ENCODE measurements around the gene DCUN1D3.

Gene DCUN1D3

DNA sequence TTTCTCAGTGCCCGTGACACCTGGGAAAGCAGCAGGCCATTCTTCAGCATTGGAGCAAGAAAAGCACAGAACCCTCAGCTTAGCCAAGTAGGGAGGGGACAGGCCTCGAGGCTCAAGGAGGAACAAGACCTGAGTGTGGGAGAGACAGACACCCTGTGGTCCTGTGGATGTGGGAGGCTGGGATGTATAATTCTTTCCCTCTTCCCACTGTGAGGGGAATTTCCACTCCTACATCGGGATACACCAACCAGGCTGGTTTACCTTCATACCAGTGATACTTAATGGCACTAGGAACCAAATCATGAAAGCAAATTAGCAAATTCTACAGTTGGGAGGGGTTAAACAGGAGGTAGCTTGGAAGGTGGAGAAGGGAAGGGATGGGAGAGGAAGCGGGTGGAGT is 42.1 kb upstream of the DCUN1D3 start:
- no peak overlapping the region for H3K27ac ChIP-seq
- ChIA-PET POLR2A (ENCODE audit: low non-redundant PET) (no interaction called here), CTCF (interaction anchor here (0.6 kb wide), 1 partner anchor 15 kb away, joined by 4 read pairs; no protein-coding TSS in a partner anchor)
- DNase-seq (ENCODE audit: low spot score), result no peak
- TF ChIP-seq, protein P1, sequence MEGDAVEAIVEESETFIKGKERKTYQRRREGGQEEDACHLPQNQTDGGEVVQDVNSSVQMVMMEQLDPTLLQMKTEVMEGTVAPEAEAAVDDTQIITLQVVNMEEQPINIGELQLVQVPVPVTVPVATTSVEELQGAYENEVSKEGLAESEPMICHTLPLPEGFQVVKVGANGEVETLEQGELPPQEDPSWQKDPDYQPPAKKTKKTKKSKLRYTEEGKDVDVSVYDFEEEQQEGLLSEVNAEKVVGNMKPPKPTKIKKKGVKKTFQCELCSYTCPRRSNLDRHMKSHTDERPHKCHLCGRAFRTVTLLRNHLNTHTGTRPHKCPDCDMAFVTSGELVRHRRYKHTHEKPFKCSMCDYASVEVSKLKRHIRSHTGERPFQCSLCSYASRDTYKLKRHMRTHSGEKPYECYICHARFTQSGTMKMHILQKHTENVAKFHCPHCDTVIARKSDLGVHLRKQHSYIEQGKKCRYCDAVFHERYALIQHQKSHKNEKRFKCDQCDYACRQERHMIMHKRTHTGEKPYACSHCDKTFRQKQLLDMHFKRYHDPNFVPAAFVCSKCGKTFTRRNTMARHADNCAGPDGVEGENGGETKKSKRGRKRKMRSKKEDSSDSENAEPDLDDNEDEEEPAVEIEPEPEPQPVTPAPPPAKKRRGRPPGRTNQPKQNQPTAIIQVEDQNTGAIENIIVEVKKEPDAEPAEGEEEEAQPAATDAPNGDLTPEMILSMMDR (conservative IDR thresholded peaks at IDR 0.05; ENCODE audit: low read depth), result no peak

DNA sequence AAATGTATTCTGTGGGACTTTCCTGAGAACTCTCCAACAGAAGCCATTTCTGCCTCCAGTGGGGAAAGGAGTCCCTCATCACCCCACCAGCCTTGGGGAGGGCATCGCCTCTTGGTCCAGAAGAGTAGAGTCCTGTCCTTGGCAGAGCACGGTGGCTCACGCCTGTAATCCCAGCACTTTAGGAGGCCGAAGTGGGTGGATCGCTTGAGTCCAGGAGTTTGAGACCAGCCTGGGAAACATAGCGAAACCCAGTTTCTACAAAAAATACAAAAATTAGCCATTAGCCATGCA is 41.4 kb upstream of the DCUN1D3 start:
- ChIA-PET CTCF (no interaction called here), POLR2A (ENCODE audit: low non-redundant PET) (no interaction called here)

DNA sequence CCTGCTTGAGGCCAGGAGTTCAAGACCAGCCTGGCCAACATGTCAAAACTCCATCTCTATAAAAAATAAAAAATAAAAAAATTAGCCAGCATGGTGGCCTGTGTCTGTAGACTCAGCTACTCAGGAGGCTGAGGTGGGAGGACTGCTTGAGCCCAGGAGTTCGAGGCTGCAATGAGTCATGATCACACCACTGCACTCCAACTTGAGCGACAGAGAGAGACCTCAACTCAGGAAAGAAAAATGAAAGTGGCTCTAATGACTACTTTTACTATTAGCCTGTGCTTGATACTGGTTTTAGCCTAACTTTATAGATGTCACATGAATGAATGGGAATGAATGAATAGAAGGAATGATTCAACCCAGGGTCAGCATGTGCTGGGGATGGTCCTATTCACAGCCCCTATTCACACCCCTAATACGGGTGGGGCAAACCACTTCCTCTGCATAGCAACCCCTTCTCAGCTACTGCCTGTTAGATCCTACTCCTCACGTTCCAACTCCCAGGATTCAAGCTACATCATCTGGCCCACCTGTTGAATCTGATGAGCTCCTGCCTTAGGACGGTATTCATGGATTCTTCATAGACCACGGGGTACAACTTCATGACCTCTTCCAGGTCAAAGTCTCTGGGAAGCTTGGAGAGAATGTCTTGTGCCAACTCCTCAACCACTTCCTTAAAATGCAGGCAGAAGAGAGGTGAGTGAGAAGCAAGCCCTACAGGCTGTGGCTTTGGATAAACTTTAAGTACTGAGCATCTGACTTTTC is 40.9 kb upstream of the DCUN1D3 start:
- H3K27ac ChIP-seq, result no peak overlapping the region
- TF ChIP-seq, protein P1 (conservative IDR thresholded peaks at IDR 0.05; ENCODE audit: low read depth), result no peak
- no peak for DNase-seq (ENCODE audit: low spot score)
- CTCF ChIA-PET, result no interaction called here
- POLR2A ChIA-PET (ENCODE audit: low non-redundant PET), result no interaction called here

More for the DNA sequence above, 41.4 kb upstream of the DCUN1D3 start:
- no peak overlapping the region for H3K27ac ChIP-seq
- DNase-seq (ENCODE audit: low spot score), result no peak
- TF ChIP-seq, protein P1 (conservative IDR thresholded peaks at IDR 0.05; ENCODE audit: low read depth), result no peak

DNA sequence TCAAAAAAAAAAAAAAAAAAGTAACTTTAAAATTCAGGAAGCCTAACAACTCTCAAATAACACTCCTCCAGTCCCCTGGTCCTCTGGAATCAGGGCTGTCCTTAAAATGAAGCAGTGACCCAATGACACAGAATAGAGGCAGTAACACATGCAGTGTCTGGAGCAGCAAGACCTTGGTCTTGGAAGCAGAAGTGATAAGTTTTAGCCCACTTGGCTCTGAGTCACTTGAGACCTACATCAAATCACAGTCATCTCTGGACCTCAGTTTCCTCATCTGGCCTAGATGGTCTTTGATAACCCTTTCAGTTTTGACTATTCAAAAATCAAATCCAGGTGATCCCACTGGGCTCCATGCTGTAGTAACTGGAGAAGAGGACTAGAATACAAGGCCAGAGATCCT is 39.5 kb upstream of the DCUN1D3 start:
- TF ChIP-seq, protein P1 (conservative IDR thresholded peaks at IDR 0.05; ENCODE audit: low read depth), result no peak
- no peak for DNase-seq (ENCODE audit: low spot score)
- ChIA-PET CTCF (no interaction called here), POLR2A (ENCODE audit: low non-redundant PET) (no interaction called here)
- no peak overlapping the region for H3K27ac ChIP-seq

DNA sequence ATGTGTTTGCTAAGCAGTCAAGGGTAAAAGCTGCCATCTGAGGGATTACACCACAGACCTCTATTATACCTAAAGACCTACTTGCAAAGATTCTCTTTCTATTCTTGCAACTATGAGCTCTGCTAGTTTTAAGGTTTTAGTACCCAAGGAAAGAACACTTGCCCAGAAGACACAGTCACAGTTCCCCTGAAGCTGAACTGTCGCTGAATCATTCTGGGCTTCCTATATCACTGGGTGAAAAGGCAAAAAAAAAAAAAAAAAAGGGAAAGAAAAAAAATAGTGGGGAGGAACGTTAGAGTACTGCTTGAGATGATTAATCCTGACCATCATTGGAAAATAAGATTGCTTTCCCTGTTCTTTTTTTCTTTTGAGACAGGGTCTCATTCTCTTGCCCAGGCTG is 38.3 kb upstream of the DCUN1D3 start:
- ChIA-PET POLR2A (ENCODE audit: low non-redundant PET) (interaction anchor here (0.6 to 0.7 kb wide), 2 partner anchors 75 to 144 kb away, joined by 5 to 9 read pairs; no protein-coding TSS in a partner anchor), CTCF (interaction anchor here (0.6 to 0.7 kb wide), 3 partner anchors 271 to 1729 kb away, joined by 3 to 4 read pairs (median 4); no protein-coding TSS in a partner anchor)
- no peak overlapping the region for H3K27ac ChIP-seq
- no peak for DNase-seq (ENCODE audit: low spot score)
- TF ChIP-seq, protein P1 (conservative IDR thresholded peaks at IDR 0.05; ENCODE audit: low read depth), result no peak

DNA sequence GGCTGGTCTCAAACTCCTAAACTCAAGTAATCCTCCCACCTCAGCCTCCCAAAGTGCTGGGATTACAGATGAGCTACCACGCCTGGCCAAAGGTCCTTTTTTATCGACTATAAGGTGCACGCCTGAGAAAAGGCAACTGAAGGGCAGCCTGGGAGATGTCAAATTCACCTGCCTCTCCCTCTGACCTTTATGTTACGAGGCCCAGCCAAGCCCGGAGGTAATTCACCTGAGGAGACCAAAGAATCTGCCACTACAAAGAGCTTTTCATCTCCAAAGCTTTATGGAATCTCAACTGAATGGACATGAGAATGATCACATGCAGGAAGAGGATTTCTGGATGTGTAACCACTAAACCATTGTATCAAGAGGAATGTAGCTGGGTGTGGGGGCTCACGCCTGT is 37.6 kb upstream of the DCUN1D3 start:
- POLR2A ChIA-PET (ENCODE audit: low non-redundant PET), result interaction anchor here (0.6 to 0.7 kb wide), 3 partner anchors 11 to 75 kb away, joined by 3 to 9 read pairs (median 3); no protein-coding TSS in a partner anchor
- CTCF ChIA-PET, result no interaction called here
- TF ChIP-seq, protein P1 (conservative IDR thresholded peaks at IDR 0.05; ENCODE audit: low read depth), result no peak
- H3K27ac ChIP-seq, result no peak overlapping the region
- DNase-seq (ENCODE audit: low spot score), result no peak

All from RWPE1 (cell line).